Measurements from ENCODE around the gene RANBP10. TPM values are rescaled to one million over a fixed set of nuclear protein-coding genes. Genes with fewer than 3 reads are reported as not detected.
"Not testable (repeated sequence)": the region's sequence is repeated elsewhere in the genome, so short reads cannot be mapped to it uniquely, and the experiment has no call there.

RANBP10 gene
- total RNA-seq, 2 donors from 2014 or later, result 14.1 to 14.5 TPM

DNA sequence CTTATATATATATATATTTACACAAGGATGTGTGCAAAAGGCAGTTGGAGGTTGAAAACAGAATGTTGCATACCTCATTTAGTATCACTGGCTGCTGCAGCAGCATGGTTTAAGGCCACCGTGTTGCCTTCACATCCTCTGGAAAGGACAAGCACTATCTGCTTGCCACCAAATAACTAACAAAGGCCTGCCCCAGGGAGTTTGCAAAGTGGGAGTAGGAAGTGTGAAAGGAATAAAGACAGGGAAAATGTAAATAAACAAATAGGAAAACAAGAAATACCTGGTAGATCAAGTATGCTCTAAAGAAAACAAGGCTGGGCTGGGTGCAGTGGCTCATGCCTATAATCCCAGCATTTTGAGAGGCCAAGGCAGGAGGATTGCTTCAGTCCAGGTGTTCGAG is 53.7 kb downstream of the RANBP10 start:
- Histone ChIP-seq H3K9me3 (no peaks in the 10 kb centered on the region), H3K27me3 (replicated peaks; ENCODE audit: insufficient read depth) (no peaks in the 10 kb centered on the region), H3K4me1 (ENCODE audit: control insufficient read depth in 1 of 2, low read depth in 2 of 2) (no peaks in the 10 kb centered on the region), H3K27ac (no peak overlapping the region), H3K36me3 (peaks cover 4% of the 10 kb centered on the region), H3K4me3 (no peak overlapping the region)
- ATAC-seq (ENCODE audit: insufficient number of reproducible peaks, low FRiP score, low read depth) (no peak), DNase-seq (ENCODE audit: low spot score) (no peak)
- TF ChIP-seq, protein P1, sequence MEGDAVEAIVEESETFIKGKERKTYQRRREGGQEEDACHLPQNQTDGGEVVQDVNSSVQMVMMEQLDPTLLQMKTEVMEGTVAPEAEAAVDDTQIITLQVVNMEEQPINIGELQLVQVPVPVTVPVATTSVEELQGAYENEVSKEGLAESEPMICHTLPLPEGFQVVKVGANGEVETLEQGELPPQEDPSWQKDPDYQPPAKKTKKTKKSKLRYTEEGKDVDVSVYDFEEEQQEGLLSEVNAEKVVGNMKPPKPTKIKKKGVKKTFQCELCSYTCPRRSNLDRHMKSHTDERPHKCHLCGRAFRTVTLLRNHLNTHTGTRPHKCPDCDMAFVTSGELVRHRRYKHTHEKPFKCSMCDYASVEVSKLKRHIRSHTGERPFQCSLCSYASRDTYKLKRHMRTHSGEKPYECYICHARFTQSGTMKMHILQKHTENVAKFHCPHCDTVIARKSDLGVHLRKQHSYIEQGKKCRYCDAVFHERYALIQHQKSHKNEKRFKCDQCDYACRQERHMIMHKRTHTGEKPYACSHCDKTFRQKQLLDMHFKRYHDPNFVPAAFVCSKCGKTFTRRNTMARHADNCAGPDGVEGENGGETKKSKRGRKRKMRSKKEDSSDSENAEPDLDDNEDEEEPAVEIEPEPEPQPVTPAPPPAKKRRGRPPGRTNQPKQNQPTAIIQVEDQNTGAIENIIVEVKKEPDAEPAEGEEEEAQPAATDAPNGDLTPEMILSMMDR (IDR thresholded peaks at IDR 0.05), result no peak

DNA sequence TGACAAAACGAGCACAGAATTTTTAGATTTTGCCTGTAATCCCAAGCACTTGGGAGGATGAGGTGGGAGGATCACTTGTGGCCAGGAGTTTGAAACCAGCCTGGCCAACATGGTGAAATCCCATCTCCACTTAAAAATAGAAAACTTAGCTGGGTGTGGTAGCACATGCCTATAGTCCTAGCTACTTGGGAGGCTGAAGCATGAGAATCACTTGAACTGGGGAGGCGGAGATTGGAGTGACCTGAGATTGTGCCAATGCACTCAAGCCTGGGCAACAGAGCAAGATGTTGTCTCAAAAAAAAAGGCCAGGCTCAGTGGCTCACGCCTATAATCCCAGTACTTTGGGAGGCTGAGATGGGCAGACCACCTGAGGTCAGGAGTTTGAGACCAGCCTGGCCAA is 55.0 kb downstream of the RANBP10 start:
- H3K4me1 ChIP-seq (ENCODE audit: control insufficient read depth in 1 of 2, low read depth in 2 of 2); H3K4me3 ChIP-seq; ATAC-seq (ENCODE audit: insufficient number of reproducible peaks, low FRiP score, low read depth); H3K27ac ChIP-seq; H3K36me3 ChIP-seq; H3K27me3 ChIP-seq (replicated peaks; ENCODE audit: insufficient read depth); H3K9me3 ChIP-seq; DNase-seq (ENCODE audit: low spot score): not testable (repeated sequence)

DNA sequence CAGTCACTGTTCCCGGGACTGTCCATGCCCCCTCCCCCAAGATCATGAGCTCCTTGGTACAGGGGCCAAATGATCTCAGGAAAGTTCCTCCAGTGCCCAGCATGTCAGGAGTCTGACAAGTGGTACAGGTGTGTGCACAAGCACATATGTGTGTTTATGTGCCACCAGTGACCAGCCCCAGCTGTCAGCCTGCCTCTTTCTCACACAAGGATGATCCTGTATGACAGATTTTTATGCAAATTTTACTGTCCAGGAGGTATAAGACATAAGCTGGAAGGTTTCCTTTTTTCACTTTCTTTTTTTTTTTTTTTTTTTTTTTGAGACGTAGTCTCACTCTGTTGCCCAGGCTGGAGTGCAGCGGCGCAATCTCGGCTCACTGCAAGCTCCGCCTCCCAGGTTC is 55.9 kb downstream of the RANBP10 start:
- Histone ChIP-seq H3K27me3 (replicated peaks; ENCODE audit: insufficient read depth) (no peaks in the 10 kb centered on the region), H3K9me3 (no peaks in the 10 kb centered on the region), H3K27ac (no peak overlapping the region), H3K36me3 (peaks cover 4% of the 10 kb centered on the region), H3K4me3 (no peak overlapping the region), H3K4me1 (ENCODE audit: control insufficient read depth in 1 of 2, low read depth in 2 of 2) (no peaks in the 10 kb centered on the region)
- TF ChIP-seq, protein P1 (IDR thresholded peaks at IDR 0.05), result no peak
- DNase-seq (ENCODE audit: low spot score), result no peak
- no peak for ATAC-seq (ENCODE audit: insufficient number of reproducible peaks, low FRiP score, low read depth)

DNA sequence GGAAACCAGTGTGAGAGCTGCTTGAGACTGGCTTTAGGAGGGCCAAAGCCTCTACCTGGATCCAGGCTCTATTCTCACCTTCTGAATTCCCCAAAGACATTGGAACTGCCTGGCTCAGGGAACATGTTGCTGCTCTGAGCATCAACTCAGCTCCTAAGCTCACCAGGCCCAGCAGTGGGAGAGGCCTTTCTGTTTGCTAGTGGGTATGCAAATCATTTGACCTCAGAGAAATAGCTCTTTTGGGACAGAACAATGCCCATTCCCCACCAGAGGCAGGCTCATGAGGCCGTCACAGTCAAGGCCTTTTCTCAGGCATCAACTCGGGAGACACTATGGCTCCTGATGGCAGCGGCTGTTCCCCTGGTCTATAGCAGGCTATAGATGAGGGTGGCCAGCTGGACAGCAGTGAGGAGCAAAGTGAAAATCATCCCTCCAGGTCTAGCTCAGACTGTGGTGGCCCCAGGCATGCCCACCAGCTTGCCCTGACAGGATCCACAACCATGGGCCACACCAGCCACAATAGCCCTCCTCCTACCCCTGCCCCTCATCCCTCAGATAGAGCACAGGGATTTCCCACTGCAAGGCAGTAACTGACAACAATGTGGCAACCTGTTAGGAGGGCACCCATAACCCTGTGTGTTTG is 56.8 kb downstream of the RANBP10 start:
- TF ChIP-seq, protein P1 (IDR thresholded peaks at IDR 0.05), result no peak
- no peaks in the 10 kb centered on the region for H3K9me3 ChIP-seq
- DNase-seq (ENCODE audit: low spot score), result no peak
- no peak overlapping the region for H3K4me3 ChIP-seq
- H3K27ac ChIP-seq, result no peak overlapping the region
- H3K36me3 ChIP-seq, result peaks cover 4% of the 10 kb centered on the region
- ATAC-seq (ENCODE audit: insufficient number of reproducible peaks, low FRiP score, low read depth), result no peak
- no peaks in the 10 kb centered on the region for H3K27me3 ChIP-seq (replicated peaks; ENCODE audit: insufficient read depth)
- H3K4me1 ChIP-seq (ENCODE audit: control insufficient read depth in 1 of 2, low read depth in 2 of 2), result no peaks in the 10 kb centered on the region

DNA sequence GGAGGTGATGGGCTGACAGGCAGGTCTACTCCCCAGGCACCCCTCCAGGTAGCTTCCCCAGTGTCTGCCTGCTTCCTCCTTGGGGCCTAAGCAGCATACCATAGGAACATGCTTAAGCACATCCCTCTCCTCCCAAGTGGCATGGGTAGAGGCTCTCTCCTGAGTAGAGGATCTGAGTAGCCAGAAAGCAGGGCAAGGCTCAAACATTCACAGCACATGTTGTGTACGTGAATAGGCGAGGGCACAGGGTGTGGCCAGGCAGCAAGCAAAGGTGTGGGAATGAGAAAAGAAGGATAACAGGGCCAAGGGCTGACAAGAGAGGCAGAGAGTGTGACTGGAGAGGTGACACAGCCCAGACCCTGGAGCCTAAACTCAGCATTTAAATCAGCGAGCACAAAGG is 57.5 kb downstream of the RANBP10 start:
- Histone ChIP-seq H3K4me1 (ENCODE audit: control insufficient read depth in 1 of 2, low read depth in 2 of 2) (no peaks in the 10 kb centered on the region), H3K4me3 (no peak overlapping the region), H3K9me3 (no peaks in the 10 kb centered on the region), H3K36me3 (peaks cover 8% of the 10 kb centered on the region), H3K27me3 (replicated peaks; ENCODE audit: insufficient read depth) (no peaks in the 10 kb centered on the region), H3K27ac (no peak overlapping the region)
- ATAC-seq (ENCODE audit: insufficient number of reproducible peaks, low FRiP score, low read depth) (no peak), DNase-seq (ENCODE audit: low spot score) (no peak)
- TF ChIP-seq, protein P1 (IDR thresholded peaks at IDR 0.05), result no peak

DNA sequence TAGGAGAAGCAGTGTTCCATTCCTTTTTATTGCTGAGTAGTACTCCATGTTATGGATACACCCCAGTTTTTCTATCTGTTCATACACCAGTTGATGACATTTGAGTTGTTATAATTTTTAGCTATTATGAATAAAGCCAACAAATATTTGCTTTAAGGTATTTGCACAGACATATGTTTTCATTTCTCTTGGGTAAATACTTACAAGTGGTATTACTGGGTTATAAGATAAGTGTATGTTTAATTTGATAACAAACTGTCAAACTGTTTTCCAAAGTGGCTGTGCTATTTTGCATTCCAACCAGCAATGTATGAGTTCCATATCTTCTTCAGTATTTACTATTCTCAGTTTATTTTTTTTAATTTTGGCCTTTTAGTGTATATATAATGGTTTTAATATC is 59.5 kb downstream of the RANBP10 start:
- H3K27me3 ChIP-seq (replicated peaks; ENCODE audit: insufficient read depth), result no peaks in the 10 kb centered on the region
- H3K4me1 ChIP-seq (ENCODE audit: control insufficient read depth in 1 of 2, low read depth in 2 of 2), result no peaks in the 10 kb centered on the region
- no peak overlapping the region for H3K27ac ChIP-seq
- no peak overlapping the region for H3K4me3 ChIP-seq
- DNase-seq (ENCODE audit: low spot score) (no peak), ATAC-seq (ENCODE audit: insufficient number of reproducible peaks, low FRiP score, low read depth) (no peak)
- H3K36me3 ChIP-seq, result peaks cover 18% of the 10 kb centered on the region
- no peaks in the 10 kb centered on the region for H3K9me3 ChIP-seq
- TF ChIP-seq, protein P1 (IDR thresholded peaks at IDR 0.05), result no peak
